Astrocyte of the spinal cord (primary cell): ENCODE data around the gene CCDC40.

Experiments used
- DNase-seq: peaks from one replicate; pipeline ENCODE4 v3.0.0; 2011; ENCODE audit warnings: low read depth, low spot score
- H3K4me3 ChIP-seq: 2 replicates; pipeline ENCODE4 v1.5.1; 2011; ENCODE audit warnings: low read depth, mild to moderate bottlenecking, low read length, moderate library complexity
- in situ Hi-C: cut with HindIII; loops from 2 replicates; pipeline ENCODE4 v1.10.0; 2017; ENCODE audit warnings: low sequenced_read_pairs
- TF ChIP-seq, protein P1 (sequence below): IDR thresholded peaks from 2 replicates; pipeline ENCODE4 v1.5.1; 2012; ENCODE audit warnings: low read depth, mild to moderate bottlenecking, low read length, inconsistent platforms

The CCDC40 gene

GRCh38 chr17:80106176-80106575 lies 69.7 kb downstream of the CCDC40 start:
- in situ Hi-C loops: no loop called here

GRCh38 chr17:80106751-80107150 lies 70.3 kb downstream of the CCDC40 start:
- DNase-seq: no peak
- H3K4me3 ChIP-seq: no peak overlapping the region
- TF ChIP-seq, protein P1, sequence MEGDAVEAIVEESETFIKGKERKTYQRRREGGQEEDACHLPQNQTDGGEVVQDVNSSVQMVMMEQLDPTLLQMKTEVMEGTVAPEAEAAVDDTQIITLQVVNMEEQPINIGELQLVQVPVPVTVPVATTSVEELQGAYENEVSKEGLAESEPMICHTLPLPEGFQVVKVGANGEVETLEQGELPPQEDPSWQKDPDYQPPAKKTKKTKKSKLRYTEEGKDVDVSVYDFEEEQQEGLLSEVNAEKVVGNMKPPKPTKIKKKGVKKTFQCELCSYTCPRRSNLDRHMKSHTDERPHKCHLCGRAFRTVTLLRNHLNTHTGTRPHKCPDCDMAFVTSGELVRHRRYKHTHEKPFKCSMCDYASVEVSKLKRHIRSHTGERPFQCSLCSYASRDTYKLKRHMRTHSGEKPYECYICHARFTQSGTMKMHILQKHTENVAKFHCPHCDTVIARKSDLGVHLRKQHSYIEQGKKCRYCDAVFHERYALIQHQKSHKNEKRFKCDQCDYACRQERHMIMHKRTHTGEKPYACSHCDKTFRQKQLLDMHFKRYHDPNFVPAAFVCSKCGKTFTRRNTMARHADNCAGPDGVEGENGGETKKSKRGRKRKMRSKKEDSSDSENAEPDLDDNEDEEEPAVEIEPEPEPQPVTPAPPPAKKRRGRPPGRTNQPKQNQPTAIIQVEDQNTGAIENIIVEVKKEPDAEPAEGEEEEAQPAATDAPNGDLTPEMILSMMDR: no peak
- in situ Hi-C loops: no loop called here

More at GRCh38 chr17:80106176-80106575, 69.7 kb downstream of the CCDC40 start:
- no peak for DNase-seq
- H3K4me3 ChIP-seq: no peak overlapping the region
- TF ChIP-seq, protein P1: no peak

DNA sequence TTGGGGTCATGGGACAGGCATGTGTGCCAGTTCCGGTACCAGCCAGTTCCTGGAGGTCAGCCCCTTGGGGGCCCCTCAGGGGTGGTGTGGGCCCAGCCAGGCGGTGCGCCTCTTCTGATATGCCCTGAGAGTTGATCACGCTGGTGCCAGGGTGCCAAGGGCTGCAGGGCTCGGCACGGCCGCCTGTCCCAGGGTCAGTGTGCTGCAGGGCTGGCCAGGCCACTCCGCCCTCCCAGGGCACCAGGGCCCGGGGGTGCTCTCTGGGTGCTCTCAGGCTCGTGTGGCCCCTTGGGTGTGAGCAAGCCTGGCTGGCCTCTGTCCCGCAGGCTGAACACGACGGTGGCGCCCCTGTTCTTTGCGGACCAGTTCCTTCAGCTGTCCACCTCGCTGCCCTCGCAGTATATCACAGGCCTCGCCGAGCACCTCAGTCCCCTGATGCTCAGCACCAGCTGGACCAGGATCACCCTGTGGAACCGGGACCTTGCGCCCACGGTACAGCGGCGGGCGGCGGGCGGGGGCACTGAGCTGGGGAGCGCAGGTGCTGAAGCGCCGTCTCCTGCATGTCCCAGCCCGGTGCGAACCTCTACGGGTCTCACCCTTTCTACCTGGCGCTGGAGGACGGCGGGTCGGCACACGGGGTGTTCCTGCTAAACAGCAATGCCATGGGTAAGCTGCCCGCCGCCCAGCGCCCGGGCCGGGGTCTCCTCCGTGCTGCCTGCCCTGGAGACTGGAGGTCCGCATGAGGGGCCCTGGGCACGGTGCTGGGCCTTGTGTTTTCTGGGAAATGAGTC lies 71.0 kb downstream of the CCDC40 start:
- in situ Hi-C loops: no loop called here
- TF ChIP-seq, protein P1: no peak
- no peak for DNase-seq
- H3K4me3 ChIP-seq: no peak overlapping the region

- TF ChIP-seq, protein P1: no peak
- H3K4me3 ChIP-seq: no peak overlapping the region
- no peak for DNase-seq
- in situ Hi-C loops: no loop called here
Measured at GRCh38 chr17:80108036-80108971, 71.9 kb downstream of the CCDC40 start.

DNA sequence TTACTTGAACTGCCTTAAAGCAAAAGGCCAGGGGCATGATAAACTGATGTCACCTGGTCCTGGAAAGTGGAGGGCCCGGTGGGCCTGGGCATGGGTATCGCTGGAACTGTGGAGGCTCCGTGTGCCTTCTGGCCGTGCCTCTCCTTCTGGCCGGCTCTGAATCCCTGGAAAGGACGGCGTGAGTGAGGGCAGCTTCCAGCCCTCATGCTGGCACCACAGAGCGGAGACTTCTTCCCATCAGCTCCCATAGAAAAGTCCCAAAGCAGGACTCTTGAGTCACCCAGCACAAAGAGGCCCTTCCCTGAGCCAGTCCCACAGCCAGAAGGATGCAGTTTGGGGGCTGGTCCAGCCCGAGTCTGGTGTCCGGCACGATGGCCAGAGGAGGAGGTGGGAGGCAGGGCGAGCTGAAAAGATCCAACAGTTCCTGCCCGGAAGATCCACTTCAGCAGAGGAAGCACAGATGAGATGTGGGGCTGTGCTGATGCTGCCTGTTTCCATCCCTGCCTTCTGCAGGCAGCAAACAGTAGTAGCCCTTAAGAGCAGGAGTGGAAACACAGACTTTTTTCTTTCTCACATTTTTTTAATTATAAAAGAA lies 72.7 kb downstream of the CCDC40 start:
- in situ Hi-C loops: no loop called here
- no peak for DNase-seq
- TF ChIP-seq, protein P1: no peak
- no peak overlapping the region for H3K4me3 ChIP-seq

- in situ Hi-C loops: no loop called here
- no peak overlapping the region for H3K4me3 ChIP-seq
- TF ChIP-seq, protein P1: no peak
- no peak for DNase-seq
Measured at GRCh38 chr17:80109713-80110446, 73.4 kb downstream of the CCDC40 start.
